HL-60 (cell line): Measurements from ENCODE around the gene PTPRJ.

Source experiments
- CTCF ChIP-seq: IDR thresholded peaks from one replicate; pipeline ENCODE4 v1.5.1; 2011; ENCODE audit warnings: low read length, control low read depth, inconsistent platforms; ENCODE audit not compliant: insufficient read depth
- GABPA ChIP-seq: IDR thresholded peaks from 2 replicates; pipeline ENCODE4 v1.6.1; 2012; ENCODE audit warnings: low read depth
- POLR2AphosphoS5 ChIP-seq: IDR thresholded peaks from 2 replicates; pipeline ENCODE4 v1.6.1; 2012; ENCODE audit warnings: low read depth
- REST ChIP-seq: IDR thresholded peaks from 2 replicates; pipeline ENCODE4 v1.6.1; 2012; ENCODE audit warnings: low read depth; ENCODE audit not compliant: insufficient replicate concordance
- SPI1 ChIP-seq: IDR thresholded peaks from 2 replicates; pipeline ENCODE4 v1.6.1; 2012; ENCODE audit warnings: low read depth, mild to moderate bottlenecking, borderline replicate concordance

GRCh38 chr11:48141475-48142122, 161.2 kb downstream of the PTPRJ start:
- TF ChIP-seq CTCF: no peak
- TF ChIP-seq POLR2AphosphoS5: no peak
- TF ChIP-seq GABPA: no peak
- no peak for TF ChIP-seq REST
- no peak for TF ChIP-seq SPI1
